Activated naive CD4-positive, alpha-beta T cell (primary cell): ENCODE results near the gene SLC1A4.
"Not testable (repeated sequence)": the region's sequence is repeated elsewhere in the genome, so short reads cannot be mapped to it uniquely, and the experiment has no call there.

Experiments
- DNase-seq, 4 experiments: peaks; one replicate each; lab custom pipeline; 2025; lab: John Stamatoyannopoulos, UW

SLC1A4 gene

DNA sequence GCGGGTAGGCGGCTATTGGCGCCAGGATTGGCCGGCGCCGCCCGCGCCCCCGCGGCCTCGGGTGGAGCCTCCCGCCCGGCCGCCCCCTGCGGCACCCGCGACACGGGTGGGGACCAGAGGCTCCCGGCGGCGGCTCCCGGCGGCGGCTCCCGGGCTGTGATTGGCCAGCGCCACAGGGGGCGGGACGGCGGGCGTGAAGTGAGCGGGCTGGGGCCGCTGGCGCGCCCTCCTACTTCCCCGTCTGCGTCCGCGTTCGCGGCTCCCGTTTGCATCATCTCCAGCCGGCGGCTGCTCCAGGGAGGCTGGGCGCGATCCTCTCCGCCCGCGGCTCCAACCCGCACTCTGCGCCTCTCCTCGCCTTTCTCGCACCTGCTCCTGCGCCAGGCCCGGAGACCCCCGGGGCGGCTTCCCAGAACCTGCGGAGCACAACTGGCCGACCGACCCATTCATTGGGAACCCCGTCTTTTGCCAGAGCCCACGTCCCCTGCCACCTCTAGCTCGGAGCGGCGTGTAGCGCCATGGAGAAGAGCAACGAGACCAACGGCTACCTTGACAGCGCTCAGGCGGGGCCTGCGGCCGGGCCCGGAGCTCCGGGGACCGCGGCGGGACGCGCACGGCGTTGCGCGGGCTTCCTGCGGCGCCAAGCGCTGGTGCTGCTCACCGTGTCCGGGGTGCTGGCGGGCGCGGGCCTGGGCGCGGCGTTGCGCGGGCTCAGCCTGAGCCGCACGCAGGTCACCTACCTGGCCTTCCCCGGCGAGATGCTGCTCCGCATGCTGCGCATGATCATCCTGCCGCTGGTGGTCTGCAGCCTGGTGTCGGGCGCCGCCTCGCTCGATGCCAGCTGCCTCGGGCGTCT, at the start of gene SLC1A4:
Gene SLC1A4, plus strand, starts transcription at position 274 of the 856 bp plus-strand sequence. Its CDS starts 245 bp downstream, at position 519.
- peak; percentile 38 to 65 (median 50) for DNase-seq

DNA sequence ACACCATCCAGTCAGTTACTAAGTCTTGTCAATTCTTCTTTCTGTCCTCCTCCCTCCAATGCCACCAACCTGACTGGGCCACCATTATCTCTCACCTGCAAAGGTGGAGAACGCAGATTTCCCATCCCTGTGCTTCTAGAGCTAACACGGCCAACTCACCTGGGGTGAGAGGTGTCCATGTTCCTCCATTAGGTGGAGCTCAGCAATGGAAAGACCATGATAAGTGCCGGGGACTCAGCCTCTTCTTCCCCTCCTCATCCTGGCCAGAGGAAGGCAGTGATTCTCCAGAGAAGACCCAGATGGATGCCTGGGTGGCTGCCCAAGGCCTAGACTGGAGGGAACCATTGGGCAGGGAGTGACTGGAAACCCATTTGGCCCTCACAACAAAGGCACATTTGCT, 48.1 kb upstream of the SLC1A4 start:
- no peak for DNase-seq

DNA sequence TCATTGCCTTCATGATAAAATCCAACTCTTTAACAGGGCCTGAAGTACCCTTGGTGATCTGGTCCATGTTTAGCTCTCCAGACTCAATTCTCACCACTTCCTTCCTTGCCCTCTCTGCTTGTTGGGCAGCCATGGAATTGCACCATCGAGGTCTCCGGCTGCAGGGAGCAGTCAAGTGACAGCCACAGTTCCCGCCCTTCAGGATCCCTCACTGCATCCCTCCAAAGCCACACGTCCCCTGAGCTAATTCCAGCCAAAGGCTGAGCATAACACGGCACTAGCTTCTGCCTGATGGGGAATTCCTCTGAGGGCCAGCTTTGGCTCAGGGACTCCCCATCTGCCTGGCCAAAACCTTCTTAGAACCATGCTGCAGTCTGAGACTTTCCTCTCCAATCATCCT, 47.4 kb upstream of the SLC1A4 start:
- DNase-seq: no peak

DNA sequence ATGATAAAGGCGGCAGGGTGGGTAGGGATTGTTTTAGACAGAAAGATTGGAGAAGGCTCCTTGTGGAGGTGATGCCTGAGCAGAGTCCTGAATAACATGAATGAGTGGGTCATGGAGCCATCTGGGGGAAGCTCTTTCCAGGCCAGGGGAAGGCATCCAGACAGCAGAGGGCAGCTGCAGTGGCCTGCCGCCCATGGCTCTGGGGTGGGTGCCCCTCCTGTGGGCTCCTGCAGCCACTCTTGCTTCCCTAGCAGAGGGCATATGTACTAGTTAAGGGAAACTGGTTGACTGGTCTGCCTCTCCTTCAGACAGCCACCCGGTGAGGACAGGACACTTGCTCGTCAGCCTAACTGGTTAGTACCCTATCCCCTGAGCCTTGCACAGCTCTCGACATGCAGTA, 46.5 kb upstream of the SLC1A4 start:
- DNase-seq: no peak

DNA sequence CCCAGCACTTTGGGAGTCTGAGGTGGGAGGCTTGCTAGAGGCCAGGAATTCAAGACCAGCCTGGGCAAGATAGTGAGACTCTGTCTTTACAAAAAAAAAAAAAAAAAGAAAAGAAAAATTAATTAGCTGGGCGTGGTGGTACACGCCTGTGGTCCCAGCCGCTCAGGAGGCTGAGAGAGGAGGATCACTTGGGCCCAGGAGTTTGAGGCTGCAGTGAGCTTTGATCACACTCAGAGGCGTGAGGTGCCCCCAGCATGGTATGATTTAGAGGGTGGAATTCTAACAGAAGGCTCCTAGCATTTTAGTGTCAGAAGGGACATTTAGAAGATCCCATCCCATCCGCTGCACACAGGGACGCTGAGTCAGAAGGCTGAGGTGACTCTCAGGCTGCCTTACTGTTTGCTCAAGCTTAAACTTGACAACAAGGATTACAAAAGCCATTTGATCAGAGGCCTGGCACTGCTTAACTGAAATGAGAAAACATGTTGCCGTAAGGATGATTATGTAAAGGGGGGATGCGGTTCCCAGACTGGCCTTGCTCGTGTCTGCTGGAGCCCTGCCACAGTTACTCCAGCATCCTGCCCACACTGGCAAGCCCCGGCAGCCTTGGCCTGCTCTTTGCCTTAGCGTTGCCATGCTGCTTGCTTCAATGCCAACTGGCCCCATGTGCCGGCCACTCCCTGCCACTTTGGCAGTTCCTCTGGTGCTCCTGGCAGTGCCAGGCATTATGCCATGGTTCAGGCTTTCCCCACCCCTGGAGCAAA, 45.6 kb upstream of the SLC1A4 start:
- no peak for DNase-seq

DNA sequence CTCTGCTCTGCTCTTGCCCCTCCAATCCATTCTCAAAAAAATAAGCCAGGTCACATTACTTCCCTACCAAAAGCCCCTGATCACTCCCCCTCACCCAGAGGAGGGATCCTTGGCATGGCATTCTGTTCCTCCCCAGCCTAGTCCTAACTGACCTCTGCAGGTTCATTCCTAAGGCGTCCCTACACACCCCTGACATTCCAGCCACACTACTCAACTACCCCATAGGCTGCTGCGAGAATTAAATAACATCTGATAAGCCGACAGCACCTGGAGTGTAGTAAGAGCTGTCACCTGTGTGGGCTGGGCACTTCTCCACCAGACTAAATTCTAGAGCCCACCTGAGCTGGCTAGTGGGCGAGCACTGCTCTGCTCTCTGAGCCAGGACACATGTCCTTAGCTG, 44.7 kb upstream of the SLC1A4 start:
- DNase-seq: no peak

DNA sequence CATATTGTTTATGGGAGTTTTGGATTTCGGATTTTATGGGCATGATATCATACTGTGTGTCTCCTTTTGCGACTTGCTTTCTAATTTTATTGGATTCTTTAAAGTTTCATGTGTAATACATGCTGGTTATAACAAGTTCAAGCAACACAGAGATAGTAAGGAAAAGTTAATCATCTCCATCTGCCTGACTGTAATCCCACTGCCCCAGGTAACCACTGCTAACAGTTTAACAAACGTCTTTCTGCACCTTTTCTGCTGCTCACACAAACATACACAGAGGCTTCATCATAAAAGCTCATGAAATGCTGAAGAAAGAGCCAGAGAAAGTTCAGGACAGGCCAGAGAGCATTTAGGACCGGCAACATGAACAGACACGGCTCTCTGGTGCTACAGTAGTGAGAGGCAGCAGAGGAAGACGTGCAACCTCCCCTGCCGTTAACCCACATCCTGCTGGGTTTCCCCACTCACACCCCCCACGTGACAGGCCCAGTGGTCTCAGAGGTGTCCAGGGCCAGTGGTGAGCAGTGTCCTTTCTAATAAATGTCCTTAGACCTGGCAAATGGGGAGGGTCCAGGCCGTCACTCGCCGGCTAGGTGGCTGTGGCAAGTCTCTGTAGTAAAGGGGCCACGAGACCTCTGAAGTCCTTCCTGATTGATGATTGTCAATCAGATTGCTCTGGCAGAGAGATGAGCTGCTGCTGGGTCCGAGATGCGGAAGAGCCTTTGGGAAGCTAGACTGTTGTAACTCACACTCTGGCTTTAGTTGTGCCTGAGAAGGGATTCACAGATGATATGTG, 43.0 kb upstream of the SLC1A4 start:
- DNase-seq: peak; percentile 3 to 38 (median 18)

DNA sequence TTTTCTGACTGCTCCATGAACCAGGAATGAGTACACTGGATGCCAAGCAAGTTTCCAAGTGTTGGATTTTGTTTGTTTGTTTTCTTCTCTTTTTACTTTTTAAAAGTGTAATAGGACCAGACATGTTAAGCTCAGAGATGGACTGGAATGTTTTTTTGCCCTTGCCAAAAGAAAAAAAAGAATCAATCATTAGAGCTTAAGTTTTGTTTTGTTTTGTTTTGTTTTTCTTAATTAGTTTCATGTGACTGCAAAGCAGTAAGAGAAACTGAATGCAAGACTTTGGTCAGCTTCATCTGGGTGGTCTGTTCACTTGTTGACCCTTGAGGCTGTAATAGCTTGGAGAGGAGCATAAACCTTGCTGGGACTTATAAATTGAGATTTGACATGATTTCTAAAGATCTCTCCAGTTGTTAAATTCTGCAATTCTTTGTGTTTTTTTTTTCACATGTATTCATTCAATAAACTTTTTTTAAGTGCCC, 42.4 kb upstream of the SLC1A4 start:
- DNase-seq: no peak

DNA sequence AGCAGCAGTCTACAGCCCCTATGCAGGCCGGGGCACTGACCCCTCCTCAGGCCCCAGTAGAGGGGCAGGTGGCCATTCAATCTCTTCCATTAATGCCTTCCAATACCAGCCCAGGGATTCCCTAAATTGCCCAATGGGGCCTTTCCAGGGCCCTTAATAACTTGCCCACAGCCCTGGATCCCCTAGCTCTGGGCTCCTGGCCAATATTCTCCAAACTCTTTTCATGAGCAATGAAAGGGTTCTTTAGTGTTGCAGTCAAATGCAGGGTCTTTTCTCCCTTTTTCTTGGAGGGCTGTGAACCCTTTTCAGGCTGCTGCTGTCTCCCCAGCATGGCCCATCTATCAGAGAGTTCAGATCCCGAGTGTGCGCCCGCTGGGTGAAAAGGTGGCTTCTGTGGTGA, 41.3 kb upstream of the SLC1A4 start:
- no peak for DNase-seq

DNA sequence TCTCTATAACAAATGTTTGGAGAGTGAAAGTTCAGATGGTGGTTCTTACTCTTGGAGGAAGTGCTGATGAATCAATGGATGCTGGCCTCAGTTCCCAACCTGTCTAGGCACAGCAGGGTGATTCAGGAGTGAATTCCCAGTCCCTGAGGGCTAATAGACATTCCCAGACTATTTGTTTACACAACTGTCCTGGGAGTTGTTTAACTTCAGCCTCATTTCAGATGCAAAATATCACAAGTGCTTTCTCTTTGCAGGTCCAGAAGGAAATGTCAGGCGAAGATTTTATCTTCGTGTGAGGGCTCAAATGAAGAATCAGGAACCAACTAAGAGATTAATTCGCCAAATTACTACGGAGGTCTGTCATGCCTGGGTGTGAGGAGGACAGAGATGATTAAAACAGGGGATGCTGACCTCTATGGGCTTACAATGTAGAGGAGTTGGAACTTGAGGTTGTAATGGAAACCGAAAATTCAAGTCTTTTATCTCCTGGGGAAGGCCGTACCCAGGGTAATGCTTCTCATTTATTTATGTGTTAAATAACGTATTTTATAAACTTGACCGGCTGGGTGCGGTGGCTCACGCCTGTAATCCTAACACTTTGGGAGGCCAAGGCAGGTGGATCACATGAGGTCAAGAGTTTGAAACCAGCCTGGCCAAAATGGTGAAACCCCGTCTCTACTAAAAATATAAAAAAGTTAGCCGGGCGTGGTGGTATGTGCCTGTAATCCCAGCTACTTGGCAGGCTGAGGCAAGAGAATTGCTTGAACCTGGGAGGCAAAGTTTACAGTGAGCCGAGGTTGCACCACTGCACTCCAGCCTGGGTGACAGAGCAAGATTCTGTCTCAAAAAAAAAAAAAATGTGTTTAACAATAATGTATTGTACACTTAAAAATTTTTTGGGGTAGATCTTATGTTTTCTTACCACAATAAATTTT, 38.7 kb upstream of the SLC1A4 start:
- DNase-seq: no peak

DNA sequence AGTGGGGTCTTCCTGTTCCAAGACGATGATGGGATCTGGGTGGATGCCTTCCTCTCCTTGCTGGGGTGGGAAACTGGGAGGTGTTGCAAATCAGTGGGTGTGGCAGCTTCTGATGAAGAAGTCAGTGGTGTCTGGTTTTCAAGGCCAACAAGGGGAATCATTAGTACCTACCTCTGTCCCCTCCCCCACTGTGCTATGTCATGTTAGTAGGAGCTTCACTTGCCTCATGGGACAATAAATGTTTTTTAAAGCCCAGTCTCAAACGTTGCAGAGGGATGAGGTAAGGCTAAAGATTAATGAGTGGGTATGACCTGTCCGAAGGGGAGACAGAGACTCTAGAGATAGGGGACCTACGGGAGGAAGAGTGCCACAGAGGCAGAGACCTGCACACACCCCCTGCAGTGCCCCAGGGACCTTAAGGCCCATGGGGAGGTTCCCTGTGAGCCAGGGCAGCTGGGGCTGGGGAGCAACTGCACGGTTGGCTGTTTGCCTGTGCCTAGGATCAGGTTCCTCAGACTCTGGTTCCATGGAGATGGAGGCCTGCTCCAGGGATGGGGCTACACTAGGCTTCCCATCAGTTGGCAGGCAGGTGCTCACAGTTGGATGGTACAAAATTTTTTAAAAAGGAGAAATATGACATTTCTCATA, 37.8 kb upstream of the SLC1A4 start:
- no peak for DNase-seq

DNA sequence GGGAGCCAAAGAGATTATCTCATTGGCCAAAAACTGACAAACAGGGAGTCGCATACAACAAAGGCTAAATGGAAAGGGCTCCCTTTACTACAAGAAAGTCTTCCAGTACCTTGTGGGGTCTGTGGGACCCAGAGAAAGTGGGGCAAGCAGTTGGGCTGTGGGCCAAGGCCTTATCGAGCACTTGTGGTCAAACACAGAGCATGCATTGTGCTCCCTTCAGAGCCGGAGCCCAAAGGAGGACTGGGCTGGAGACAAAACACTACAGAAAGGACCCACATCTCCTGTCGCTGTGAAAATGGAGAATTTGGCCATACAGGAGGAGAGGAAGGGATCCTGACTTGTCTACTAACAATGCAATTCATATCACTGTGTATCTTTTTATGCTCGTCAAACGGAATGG, 37.1 kb upstream of the SLC1A4 start:
- DNase-seq: no peak

DNA sequence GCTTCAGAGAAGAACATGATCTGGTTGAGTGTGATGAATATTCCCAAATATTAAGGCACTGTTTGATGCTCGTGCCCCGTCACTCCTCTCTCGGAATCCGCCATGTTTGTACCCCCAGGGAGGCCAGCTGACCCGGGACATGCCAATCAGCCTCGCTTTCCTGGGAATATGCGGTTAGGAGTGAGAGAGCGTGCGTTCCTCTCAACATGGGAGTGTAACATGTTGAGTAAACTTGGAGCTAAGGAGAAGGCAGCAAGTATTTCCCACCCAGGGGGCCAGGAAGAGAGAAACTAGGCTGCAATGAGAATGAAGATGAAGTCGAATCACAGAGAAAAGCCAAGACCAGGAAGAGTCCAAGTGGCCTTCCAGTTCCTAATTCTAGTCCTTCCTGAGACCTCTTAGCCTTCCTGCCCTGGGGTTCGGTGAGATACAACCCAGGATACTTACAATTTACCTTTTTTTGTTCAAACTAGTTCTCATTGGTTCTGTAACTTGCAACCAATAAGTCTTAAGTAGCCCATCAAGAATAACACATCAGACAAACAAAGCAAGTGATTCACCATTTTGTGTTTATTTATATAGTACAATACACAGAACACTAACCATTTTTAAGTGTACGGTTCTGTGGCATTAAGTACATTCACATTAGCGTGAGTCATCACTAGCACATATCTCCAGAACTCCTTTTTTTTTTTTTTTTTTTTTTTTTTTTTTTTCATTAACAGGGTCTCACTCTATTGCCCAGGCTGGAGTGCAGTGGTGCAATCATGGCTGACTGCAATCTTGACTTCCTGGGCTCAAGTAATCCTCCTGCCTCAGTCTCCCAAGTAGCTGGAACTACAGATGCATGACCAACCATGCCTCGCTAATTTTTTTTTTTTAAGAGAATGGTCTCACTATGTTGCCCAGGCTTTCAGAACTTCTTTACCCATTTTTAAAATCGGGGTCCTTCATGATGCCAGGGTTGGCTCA, 36.4 kb upstream of the SLC1A4 start:
- no peak for DNase-seq

DNA sequence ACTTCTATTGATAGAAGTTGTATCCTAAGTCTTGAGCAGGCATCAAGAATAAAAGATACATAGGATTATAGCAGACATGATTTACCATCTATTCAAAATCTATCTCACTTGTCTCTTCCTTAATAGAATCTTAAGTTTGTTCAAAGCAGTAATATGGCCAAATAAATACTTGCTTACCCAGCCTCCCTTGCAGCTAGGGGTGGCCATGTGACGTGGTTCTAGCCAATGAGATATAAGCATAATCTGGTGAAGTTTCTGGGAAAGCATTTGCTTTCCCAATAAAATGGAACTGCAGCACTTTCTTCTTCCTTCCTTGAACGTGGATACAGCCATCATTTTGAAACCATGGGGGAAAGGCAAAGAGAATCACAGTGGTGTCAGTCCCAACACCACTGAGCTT, 33.7 kb upstream of the SLC1A4 start:
- no peak for DNase-seq

DNA sequence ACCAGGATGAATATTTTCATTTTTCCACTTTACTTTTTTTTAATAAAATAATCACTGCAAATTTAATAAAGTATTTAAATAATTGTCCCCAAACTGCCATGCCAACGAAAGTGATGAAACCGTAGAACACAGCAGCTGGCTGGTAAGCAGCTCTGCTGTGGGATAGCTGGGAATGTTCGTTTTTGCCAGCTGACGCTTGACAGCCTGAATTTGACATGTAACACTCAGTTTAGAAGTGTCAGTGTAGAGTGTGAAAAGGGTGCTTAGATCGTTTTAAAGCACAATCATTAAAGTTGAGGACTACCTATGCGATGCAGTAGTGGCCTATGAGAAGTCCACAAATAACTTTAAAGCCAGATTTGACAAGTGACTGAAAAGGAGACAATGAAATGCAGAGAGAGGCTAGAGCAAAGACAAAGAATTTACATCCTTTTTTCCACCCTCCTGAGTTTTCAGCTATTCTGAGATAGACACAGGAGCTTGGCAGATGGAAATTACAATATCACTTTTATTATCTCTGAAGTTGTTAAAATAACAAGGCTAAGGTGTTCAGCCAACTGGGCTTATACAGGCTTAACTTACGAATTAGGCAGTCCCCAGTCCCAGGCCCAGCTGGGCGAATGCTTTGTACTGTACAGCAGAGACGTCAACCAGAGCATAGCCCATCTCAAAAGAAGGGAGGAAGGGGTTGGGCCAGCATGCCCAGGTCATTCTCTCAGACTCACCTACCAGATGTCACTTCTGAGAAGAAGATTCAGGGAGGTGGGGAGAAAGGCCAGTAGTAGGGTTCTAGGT, 31.9 kb upstream of the SLC1A4 start:
- no peak for DNase-seq

DNA sequence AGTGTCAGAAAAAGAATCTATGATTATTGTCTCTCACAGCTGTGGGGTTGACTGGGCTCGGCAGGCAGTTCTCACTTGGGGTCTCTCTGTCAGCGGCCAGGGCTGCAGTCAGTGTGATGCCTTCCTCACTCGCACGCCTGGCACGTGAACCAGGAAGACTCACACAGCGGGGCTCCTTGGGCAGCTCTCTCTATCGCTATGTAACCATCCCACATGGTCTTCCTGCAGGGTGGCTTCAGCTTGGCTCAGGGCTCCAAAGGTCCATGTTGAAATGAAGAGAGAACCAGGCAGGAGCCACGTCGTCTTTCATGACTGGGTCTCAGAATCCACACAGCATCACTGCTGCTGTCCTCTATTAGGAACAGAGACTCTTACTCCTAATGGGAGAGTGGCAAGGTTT, 30.6 kb upstream of the SLC1A4 start:
- DNase-seq: no peak

DNA sequence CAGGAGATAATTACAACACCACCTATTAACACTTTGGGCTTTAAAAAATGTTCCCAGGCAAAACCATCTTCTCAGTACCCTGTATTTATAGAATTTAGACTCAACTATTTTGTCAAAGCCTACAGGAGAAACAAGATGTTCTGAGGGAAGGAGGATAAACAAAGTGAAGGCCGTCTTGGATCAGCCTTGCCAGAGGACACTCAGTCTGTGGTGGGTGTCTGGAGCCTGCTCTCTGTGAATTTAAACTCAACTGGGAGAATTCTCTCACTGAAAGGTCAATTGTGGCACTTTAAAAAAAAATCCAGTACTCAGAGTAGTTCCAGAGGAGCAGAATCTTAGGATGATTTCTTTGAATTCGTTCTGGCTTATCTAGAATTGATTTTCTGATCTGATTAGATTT, 28.4 kb upstream of the SLC1A4 start:
- DNase-seq: no peak

DNA sequence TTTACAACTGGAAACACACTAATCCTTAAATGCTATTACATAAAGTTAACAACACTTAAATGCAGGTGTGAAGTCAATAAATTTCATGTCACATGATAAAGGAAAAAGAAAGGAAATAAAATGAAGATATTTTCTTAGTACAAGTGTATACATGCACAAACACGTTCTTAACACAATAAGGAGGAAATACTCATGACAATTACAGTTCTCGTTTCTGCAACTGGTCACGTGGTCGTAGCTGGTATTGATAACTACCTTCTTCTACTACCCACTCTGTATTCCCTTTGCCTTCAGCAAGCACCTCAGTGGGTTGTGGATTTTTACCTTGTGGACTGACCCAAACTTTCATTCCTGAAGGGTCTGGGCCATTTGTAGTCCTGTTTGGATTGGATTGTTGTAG, 26.1 kb upstream of the SLC1A4 start:
- not testable (repeated sequence) for DNase-seq

DNA sequence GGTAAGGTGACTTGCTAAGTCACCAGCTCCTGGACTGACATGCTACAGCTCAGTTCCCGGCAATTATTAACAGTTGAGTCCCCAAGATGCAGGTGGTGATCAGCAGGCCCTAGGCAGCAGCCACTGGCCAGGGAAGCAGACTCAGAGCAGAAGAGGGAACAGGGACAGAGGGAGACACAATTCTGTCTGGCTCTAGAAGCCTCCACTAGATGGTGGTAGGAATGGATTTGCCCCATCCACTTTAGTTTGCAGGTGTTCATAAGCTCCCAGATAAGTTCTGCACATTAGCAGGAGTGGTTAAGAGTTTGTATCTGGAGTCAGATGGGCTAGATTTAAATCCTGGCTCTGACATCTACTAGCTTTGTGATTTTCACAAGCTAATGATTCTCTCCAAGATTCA, 25.5 kb upstream of the SLC1A4 start:
- no peak for DNase-seq
